ENCODE results near the gene NAXD. TPM values are rescaled to one million over a fixed set of nuclear protein-coding genes. Genes with fewer than 3 reads are reported as not detected.

The NAXD gene
- total and polyA plus RNA-seq, 10 of the 15 experiments (the other 5 are each of a cell fraction or from before 2014, with no cell fraction given): 1.5 to 36.2 (median 23.8) TPM

DNA sequence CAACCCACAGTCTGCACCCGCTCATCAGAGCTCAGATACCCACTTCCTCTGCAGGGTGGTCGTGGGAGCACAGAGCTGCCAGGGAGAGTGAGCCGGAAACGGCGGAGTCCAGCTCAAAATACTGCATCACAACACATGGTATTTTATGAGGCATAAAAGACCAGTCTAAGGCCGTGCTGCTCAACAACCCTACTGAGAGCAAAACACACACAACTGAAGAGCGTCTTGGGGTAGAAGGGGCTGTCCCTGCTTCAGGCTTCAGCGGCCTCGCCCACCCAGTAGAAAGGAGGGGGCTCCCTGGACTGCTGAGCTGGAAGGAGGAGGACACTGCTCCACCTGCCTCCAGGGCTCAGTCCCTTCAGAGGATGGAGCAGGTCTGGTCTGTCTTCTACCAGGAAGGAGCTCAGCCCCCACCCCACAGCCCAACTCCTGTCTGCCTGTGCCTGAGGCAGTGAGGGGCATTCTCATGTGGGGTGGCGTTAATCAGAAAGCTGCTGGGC is 36.9 kb downstream of the NAXD start:
- H3K9ac ChIP-seq (ENCODE audit: control insufficient read depth, insufficient read depth, low read length): 0 out of 2 replicates have a peak overlapping the region, but pooled peaks have one; percentile 12
- no peaks in the 10 kb centered on the region for H3K9me3 ChIP-seq (replicated peaks; ENCODE audit: control insufficient read depth, insufficient read depth, low read length)
- H3K36me3 ChIP-seq (ENCODE audit: control insufficient read depth in 2 of 2, insufficient read depth in 2 of 2, low read length in 1 of 2): peaks cover 22 to 27% of the 10 kb centered on the region in 2 experiments
- POLR2A ChIA-PET: interaction anchor here (1.2 kb wide), 1 partner anchor 14 kb away, joined by 4 read pairs; no protein-coding TSS in a partner anchor
- RAD21 ChIA-PET (ENCODE audit: unreplicated experiment): interaction anchor here (1.0 to 1.2 kb wide), 2 partner anchors 24 to 59 kb away, joined by 3 to 4 read pairs; no protein-coding TSS in a partner anchor
- H3K4me1 ChIP-seq (ENCODE audit: control insufficient read depth, insufficient read depth, low read length): peaks cover 17% of the 10 kb centered on the region
- no TSS peak for BruUV-seq (replicated peaks)
- H4K20me1 ChIP-seq (ENCODE audit: control insufficient read depth, insufficient read depth): no peaks in the 10 kb centered on the region
- H3K79me2 ChIP-seq (ENCODE audit: control insufficient read depth, insufficient read depth, low read length): no peaks in the 10 kb centered on the region; the same call in 1 of the 2 replicates
- in situ Hi-C loops (cut with MboI): no loop called here
- intact Hi-C loops (cut with micrococcal nuclease; ENCODE audit: unreplicated experiment): no loop called here
- SMC1A ChIA-PET (ENCODE audit: uncharacterized antibody, unreplicated experiment): interaction anchor here (0.8 to 1.3 kb wide), 2 partner anchors 14 to 198 kb away, joined by 3 to 4 read pairs; no protein-coding TSS in a partner anchor
- H3K27ac ChIP-seq (ENCODE audit: control insufficient read depth, insufficient read depth): peak overlapping the region; percentile 33; the same call in 1 of the 2 replicates
- no peak for DNase-seq (ENCODE audit: low read depth, low spot score)
- 68% methylated on average over 10 of the region's 10 CpGs for WGBS (ENCODE audit: insufficient coverage, insufficient replicate concordance, low lambda C conversion rate, missing lambda C conversion rate)
- CTCF ChIA-PET: interaction anchor here (0.7 to 1.2 kb wide), 4 partner anchors 9 to 31 kb away, joined by 3 to 4 read pairs (median 3); no protein-coding TSS in a partner anchor
- no peak overlapping the region for H2AFZ ChIP-seq (ENCODE audit: control insufficient read depth, low read depth, low read length)
- FAIRE-seq: no peak
- H3K27me3 ChIP-seq (replicated peaks in 1 of 2; ENCODE audit: control insufficient read depth in 2 of 2, insufficient read depth in 2 of 2, low read length in 1 of 2): no peaks in the 10 kb centered on the region
- peak; percentile 41 for ATAC-seq
- no peak overlapping the region for H3K4me3 ChIP-seq
- TF ChIP-seq, protein P1, sequence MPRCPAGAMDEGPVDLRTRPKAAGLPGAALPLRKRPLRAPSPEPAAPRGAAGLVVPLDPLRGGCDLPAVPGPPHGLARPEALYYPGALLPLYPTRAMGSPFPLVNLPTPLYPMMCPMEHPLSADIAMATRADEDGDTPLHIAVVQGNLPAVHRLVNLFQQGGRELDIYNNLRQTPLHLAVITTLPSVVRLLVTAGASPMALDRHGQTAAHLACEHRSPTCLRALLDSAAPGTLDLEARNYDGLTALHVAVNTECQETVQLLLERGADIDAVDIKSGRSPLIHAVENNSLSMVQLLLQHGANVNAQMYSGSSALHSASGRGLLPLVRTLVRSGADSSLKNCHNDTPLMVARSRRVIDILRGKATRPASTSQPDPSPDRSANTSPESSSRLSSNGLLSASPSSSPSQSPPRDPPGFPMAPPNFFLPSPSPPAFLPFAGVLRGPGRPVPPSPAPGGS (IDR thresholded peaks at IDR 0.05; ENCODE audit: borderline replicate concordance, insufficient read depth, low read depth, low read length, poor library complexity, severe bottlenecking): no peak
- peak; percentile 24; the same call in 1 of the 2 replicates for TF ChIP-seq POLR2A (IDR thresholded peaks at IDR 0.05; ENCODE audit: low read depth, low read length)
- no peak for TF ChIP-seq ZZZ3 (IDR thresholded peaks at IDR 0.05; ENCODE audit: control insufficient read depth, insufficient read length, low read depth)
- TF ChIP-seq ZNF24 (IDR thresholded peaks at IDR 0.05): no peak
- H3K4me2 ChIP-seq (ENCODE audit: control insufficient read depth, insufficient read depth): no peak overlapping the region

DNA sequence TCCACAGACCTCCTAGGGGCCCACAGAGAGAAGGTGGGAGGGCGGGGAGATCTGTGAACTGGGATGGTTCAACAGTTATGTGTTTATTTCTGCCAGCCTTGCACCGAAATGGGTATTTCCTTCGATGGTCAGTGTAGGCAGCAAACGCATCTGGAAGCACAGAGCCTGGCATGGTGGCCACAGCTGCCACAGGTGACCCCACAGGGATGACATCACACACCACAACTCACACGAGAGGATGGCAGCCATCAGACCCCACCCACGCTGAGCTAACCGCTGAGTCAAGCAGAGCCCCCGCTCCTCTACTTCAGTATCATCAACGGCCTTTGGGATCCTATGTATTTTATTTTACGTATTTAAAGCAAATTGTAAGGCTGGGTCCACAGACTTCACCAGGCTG is 37.4 kb downstream of the NAXD start:
- H3K36me3 ChIP-seq (ENCODE audit: control insufficient read depth in 2 of 2, insufficient read depth in 2 of 2, low read length in 1 of 2): peaks cover 22 to 27% of the 10 kb centered on the region in 2 experiments
- no peak overlapping the region for H3K4me3 ChIP-seq
- 0 out of 2 replicates have a peak overlapping the region, but pooled peaks have one; percentile 12 for H3K9ac ChIP-seq (ENCODE audit: control insufficient read depth, insufficient read depth, low read length)
- H3K27me3 ChIP-seq (replicated peaks in 1 of 2; ENCODE audit: control insufficient read depth in 2 of 2, insufficient read depth in 2 of 2, low read length in 1 of 2): no peaks in the 10 kb centered on the region
- in situ Hi-C loops (cut with MboI): no loop called here
- WGBS (ENCODE audit: insufficient coverage, insufficient replicate concordance, low lambda C conversion rate, missing lambda C conversion rate): 71% methylated on average over 10 of the region's 10 CpGs
- no peak overlapping the region for H3K4me2 ChIP-seq (ENCODE audit: control insufficient read depth, insufficient read depth)
- no peaks in the 10 kb centered on the region for H4K20me1 ChIP-seq (ENCODE audit: control insufficient read depth, insufficient read depth)
- no peaks in the 10 kb centered on the region for H3K9me3 ChIP-seq (replicated peaks; ENCODE audit: control insufficient read depth, insufficient read depth, low read length)
- ChIA-PET POLR2A (interaction anchor here (1.2 kb wide), 1 partner anchor 15 kb away, joined by 4 read pairs; no protein-coding TSS in a partner anchor), SMC1A (ENCODE audit: uncharacterized antibody, unreplicated experiment) (no interaction called here), CTCF (interaction anchor here (0.9 kb wide), 1 partner anchor 27 kb away, joined by 4 read pairs; no protein-coding TSS in a partner anchor), RAD21 (ENCODE audit: unreplicated experiment) (interaction anchor here (1.2 kb wide), 1 partner anchor 24 kb away, joined by 4 read pairs; no protein-coding TSS in a partner anchor)
- FAIRE-seq (no peak), ATAC-seq (peak; percentile 61), DNase-seq (ENCODE audit: low read depth, low spot score) (no peak)
- peaks cover 22% of the 10 kb centered on the region for H3K4me1 ChIP-seq (ENCODE audit: control insufficient read depth, insufficient read depth, low read length)
- peak overlapping the region; percentile 42; the same call in 1 of the 2 replicates for H3K27ac ChIP-seq (ENCODE audit: control insufficient read depth, insufficient read depth)
- intact Hi-C loops (cut with micrococcal nuclease; ENCODE audit: unreplicated experiment): no loop called here
- peaks cover 1% of the 10 kb centered on the region for H3K79me2 ChIP-seq (ENCODE audit: control insufficient read depth, insufficient read depth, low read length)
- 0 out of 4 replicates have a peak, but pooled peaks of 1 of the 2 experiments have one; percentile 30 for TF ChIP-seq BHLHE40 (IDR thresholded peaks at IDR 0.05; ENCODE audit: borderline replicate concordance in 1 of 2, low read depth in 2 of 2, low read length in 1 of 2)
- TF ChIP-seq IKZF2 (IDR thresholded peaks at IDR 0.05): no peak
- TF ChIP-seq, protein P1 (IDR thresholded peaks at IDR 0.05; ENCODE audit: borderline replicate concordance, insufficient read depth, low read depth, low read length, poor library complexity, severe bottlenecking): peak; percentile 4
- no peak for TF ChIP-seq FOXK2 (IDR thresholded peaks at IDR 0.05)
- no peak for TF ChIP-seq EGR1 (IDR thresholded peaks at IDR 0.05; ENCODE audit: borderline replicate concordance in 1 of 2, low read depth in 2 of 2, low read length in 2 of 2)
- 0 out of 2 replicates have a peak, but pooled peaks have one; percentile 28 for TF ChIP-seq YY1 (IDR thresholded peaks at IDR 0.05; ENCODE audit: low read depth, low read length)
- BruUV-seq (replicated peaks): no TSS peak
- H2AFZ ChIP-seq (ENCODE audit: control insufficient read depth, low read depth, low read length): no peak overlapping the region
